ENCODE results near the gene CORIN. TPM values are rescaled to one million over a fixed set of nuclear protein-coding genes. Genes with fewer than 3 reads are reported as not detected.

Gene CORIN
- total and polyA plus RNA-seq, 10 of the 15 experiments (the other 5 are each of a cell fraction or from before 2014, with no cell fraction given) = 0.02 to 0.45 (median 0.09) TPM; not detected in 3

GRCh38 chr4:47647544-47647943, 190.3 kb downstream of the CORIN start (continued):
- no peak for TF ChIP-seq NKRF (conservative IDR thresholded peaks at IDR 0.05)

- intact Hi-C loops (cut with micrococcal nuclease; ENCODE audit: unreplicated experiment) = no loop called here
- Histone ChIP-seq H4K20me1 (ENCODE audit: control insufficient read depth, insufficient read depth) (no peaks in the 10 kb centered on the region), H3K4me1 (ENCODE audit: control insufficient read depth, insufficient read depth, low read length) (no peaks in the 10 kb centered on the region), H3K36me3 (ENCODE audit: control insufficient read depth in 2 of 2, insufficient read depth in 2 of 2, low read length in 1 of 2) (no peaks in the 10 kb centered on the region), H3K4me2 (ENCODE audit: control insufficient read depth, insufficient read depth) (no peak overlapping the region), H3K9ac (ENCODE audit: control insufficient read depth, insufficient read depth, low read length) (no peak overlapping the region), H3K79me2 (ENCODE audit: control insufficient read depth, insufficient read depth, low read length) (no peaks in the 10 kb centered on the region), H2AFZ (ENCODE audit: control insufficient read depth, low read depth, low read length) (no peak overlapping the region), H3K9me3 (replicated peaks; ENCODE audit: control insufficient read depth, insufficient read depth, low read length) (no peaks in the 10 kb centered on the region), H3K27ac (ENCODE audit: control insufficient read depth, insufficient read depth) (no peak overlapping the region), H3K4me3 (no peak overlapping the region), H3K27me3 (replicated peaks in 1 of 2; ENCODE audit: control insufficient read depth in 2 of 2, insufficient read depth in 2 of 2, low read length in 1 of 2) (no peaks in the 10 kb centered on the region)
- no TSS peak for BruUV-seq (replicated peaks)
- ChIA-PET CTCF (interaction anchor here (1.0 kb wide), 1 partner anchor 22 kb away, joined by 3 read pairs; no protein-coding TSS in a partner anchor), POLR2A (no interaction called here), SMC1A (ENCODE audit: uncharacterized antibody, unreplicated experiment) (no interaction called here), RAD21 (ENCODE audit: unreplicated experiment) (no interaction called here)
- FAIRE-seq (no peak), DNase-seq (ENCODE audit: low read depth, low spot score) (no peak), ATAC-seq (no peak)
- TF ChIP-seq SREBF1 (IDR thresholded peaks at IDR 0.05; ENCODE audit: low read length) (no peak), USF1 (IDR thresholded peaks at IDR 0.05; ENCODE audit: borderline replicate concordance, extremely low read length, insufficient read depth, low read depth, low read length) (no peak), HDAC6 (IDR thresholded peaks at IDR 0.05; ENCODE audit: unreplicated experiment) (no peak), IKZF2 (IDR thresholded peaks at IDR 0.05) (no peak), CHD2 (IDR thresholded peaks at IDR 0.05; ENCODE audit: borderline replicate concordance, low read depth, low read length) (no peak), RFX5 (IDR thresholded peaks at IDR 0.05; ENCODE audit: low read depth, low read length) (no peak), FOXK2 (IDR thresholded peaks at IDR 0.05) (no peak), MTA3 (IDR thresholded peaks at IDR 0.05; ENCODE audit: borderline replicate concordance, low read length) (no peak), KDM1A (IDR thresholded peaks at IDR 0.05; ENCODE audit: borderline replicate concordance) (no peak), MYC (IDR thresholded peaks at IDR 0.05; ENCODE audit: insufficient read depth, insufficient read length, insufficient replicate concordance, low read length, severe bottlenecking) (no peak)
- in situ Hi-C loops (cut with MboI) = no loop called here
- WGBS (ENCODE audit: insufficient coverage, insufficient replicate concordance, low lambda C conversion rate, missing lambda C conversion rate) = 56% methylated on average over 3 of the region's 3 CpGs
Measured at GRCh38 chr4:47647029-47647428, 190.8 kb downstream of the CORIN start.

Data from GM12878 (cell line).